Measurements from ENCODE around the gene LRCH4.

- TF ChIP-seq CTCF (conservative IDR thresholded peaks at IDR 0.05; ENCODE audit: low read length) (no peak), EZH2phosphoT487 (IDR thresholded peaks at IDR 0.05; ENCODE audit: borderline replicate concordance, low read depth, low read length) (no peak)
Measured at GRCh38 chr7:100582041-100582579, 3.8 kb downstream of the LRCH4 start.
